ENCODE data around the gene BSN.

- no peak for TF ChIP-seq SIN3A (IDR thresholded peaks at IDR 0.05; ENCODE audit: borderline replicate concordance, insufficient read depth, low read depth, low read length)
- no peak for TF ChIP-seq CTCF (IDR thresholded peaks at IDR 0.05)
Measured at GRCh38 chr3:49664300-49664699, 110.0 kb downstream of the BSN start.
